GM21717 (cell line): ENCODE measurements around the gene TPST2.

Source experiments
- ATAC-seq: cut with Tn5 transposase; IDR thresholded peaks from one replicate; pipeline ENCODE4 v1.9.1; 2021; ENCODE audit warnings: mild to moderate bottlenecking, moderate library complexity; ENCODE audit not compliant: unreplicated experiment

TPST2 gene

GRCh38 chr22:26612652-26613051 lies 22.7 kb upstream of the TPST2 start:
- ATAC-seq = no peak

GRCh38 chr22:26610996-26611395 lies 21.1 kb upstream of the TPST2 start:
- no peak for ATAC-seq

DNA sequence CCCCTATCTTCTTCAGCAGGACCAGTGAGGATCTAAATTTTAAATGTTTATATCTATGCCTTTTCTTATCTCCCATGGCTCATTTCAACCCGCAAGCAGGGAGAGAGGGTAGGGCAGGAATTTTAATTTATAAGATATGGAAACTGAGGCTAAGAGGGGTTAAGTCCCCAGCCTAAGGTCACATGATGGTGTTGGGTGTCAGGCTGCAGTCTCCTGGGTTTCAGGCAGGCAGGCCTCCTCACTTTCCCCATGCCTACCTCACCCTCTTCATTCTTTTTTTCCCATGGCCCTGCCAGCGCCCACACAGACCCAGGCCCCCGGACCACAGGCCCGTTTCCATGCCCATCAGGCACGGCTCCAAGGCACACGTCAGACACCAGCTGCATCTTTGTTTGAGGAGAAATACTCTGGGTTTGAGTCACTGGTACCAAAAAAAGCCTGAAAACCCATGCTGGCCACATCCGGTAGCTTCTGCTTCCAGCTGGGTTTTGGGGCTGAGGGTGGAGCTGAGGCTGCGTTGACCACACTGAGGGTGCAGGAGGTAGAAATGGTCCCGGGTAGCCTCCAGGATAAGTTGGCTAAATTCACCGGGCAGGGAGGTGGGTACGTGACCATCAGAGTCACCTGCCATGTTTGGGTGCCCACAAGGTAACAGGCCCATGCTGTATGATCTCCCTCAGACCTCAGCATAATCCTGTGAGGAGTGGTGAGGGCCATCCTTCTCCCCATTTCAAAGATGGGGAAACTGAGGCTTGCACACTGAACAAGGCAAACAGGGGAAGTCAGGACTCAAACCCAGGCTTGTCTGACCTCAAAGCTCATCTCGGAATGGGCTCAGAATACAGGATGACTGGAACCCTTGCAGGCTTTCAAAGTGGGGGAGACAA lies 20.4 kb upstream of the TPST2 start:
- ATAC-seq = peak; percentile 67

DNA sequence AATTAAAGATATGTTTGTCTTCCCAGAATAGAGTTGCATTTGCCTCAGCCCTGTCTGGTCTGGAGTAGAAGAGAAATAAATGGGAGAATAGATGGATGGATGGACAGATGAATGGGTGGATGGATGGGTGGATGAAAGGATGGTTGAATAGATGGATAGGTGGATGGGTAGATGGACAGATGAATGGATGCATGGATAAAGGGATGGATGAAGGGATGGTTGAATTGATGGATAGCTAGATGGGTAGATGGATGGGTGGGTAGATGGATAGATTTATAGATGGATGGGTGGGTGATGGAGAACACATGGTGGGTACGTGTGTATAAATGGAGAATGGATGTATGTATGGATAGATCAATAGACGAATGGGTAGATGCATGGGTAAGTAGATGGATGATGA lies 19.4 kb upstream of the TPST2 start:
- ATAC-seq = no peak

DNA sequence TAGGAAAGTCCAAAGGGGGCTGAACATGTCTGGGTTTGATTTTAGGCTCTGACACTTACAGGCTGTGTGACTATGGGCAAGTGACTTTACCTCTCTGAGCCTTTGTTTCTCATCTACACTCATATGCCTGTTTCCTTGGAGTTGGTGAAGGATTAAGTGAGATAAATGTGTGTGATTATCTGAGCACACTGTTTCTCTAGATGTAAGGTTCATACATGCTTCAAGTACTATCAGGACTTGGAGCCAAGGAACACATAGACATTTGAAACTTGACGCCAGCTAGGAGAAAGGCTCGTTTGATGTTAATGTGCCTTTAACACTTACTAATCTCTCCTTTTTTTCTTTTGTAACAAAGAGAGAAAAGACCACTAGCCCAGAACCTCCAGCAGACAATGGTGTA lies 18.2 kb upstream of the TPST2 start:
- no peak for ATAC-seq

GRCh38 chr22:26606611-26607010 lies 16.7 kb upstream of the TPST2 start:
- ATAC-seq = no peak

- ATAC-seq = no peak
Observed at GRCh38 chr22:26604368-26604767, 14.4 kb upstream of the TPST2 start.

DNA sequence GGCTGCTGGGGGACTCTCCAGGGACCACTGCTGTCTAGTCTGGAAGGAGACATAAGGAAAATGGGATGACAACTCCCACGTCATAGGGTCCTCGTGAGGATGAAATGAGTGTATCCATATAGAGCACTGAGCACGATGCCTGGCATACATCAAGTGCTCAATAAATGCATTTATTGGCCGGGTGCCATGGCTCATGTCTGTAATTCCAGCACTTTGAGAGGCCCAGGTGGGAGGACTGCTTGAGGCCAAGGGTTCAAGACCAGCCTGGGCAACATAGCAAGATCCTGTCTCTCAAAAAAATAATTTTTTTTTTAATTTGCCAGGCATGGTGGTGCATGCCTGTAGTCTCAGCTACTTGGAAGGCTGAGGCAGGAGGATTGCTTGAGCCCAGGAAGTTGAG lies 12.2 kb upstream of the TPST2 start:
- no peak for ATAC-seq

- ATAC-seq = no peak
Observed at GRCh38 chr22:26601726-26602125, 11.8 kb upstream of the TPST2 start.

GRCh38 chr22:26599505-26599904 lies 9.6 kb upstream of the TPST2 start:
- no peak for ATAC-seq

DNA sequence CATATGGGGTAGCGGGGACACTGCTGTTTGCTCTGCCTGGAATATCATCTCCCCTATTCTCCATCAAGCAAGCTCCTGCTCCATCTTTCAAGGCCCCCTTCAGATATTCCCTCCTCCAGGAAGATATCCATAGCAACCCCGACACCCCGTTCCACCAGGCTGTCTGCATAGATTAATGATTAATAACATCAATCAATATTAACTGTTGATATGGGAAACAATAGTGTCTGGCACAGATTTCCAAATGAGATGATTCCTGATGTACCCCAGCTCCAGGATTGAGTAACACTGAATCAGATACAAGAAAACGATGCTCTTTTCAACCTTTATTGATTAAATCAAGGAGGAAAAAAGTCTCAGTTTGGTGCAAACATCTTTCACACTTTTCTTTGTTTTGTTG lies 7.5 kb upstream of the TPST2 start:
- ATAC-seq = no peak

DNA sequence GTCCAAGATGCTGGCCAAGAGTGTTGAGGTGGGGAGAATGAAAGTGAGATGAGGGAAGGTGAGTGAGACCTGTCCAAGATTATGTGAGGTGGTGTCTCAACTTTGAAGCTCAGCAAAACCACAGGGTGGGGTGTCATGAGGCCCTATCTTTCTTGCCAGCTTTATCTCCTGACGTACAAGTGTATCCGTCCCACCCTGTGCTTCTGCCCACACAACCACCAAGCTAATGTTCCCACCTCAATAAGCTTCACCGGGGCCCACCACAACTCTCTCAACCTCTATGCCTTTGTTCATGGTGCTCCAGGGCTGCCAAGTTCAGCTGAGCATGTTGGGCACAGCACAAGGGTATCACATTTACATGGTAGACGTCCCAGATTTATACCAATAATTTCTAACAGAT lies 7.1 kb upstream of the TPST2 start:
- ATAC-seq = no peak

GRCh38 chr22:26593763-26594162 lies 3.8 kb upstream of the TPST2 start:
- ATAC-seq = no peak

DNA sequence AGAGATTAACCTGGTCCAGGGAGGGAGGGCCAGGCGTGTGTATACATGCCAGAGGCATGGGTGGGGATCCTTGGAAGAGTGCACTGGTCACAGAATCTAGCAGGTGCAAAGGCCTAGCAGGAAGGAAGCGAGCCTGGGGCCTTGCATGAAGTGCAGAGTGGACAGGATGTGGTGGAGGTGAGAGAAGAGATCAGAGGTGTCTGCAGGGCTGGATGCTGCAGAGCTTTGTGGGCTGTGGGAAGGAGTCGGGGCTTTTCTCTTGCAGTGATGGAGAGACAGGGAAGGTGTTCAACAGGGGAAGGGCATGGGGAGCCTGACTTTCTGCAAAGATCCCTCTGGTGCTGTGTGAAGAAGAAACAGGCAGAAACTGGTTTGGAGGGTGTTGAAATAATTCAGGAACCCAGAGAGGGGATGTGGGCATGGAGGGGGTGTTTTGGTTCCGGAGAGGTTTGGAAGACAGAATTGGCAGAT lies 2.5 kb upstream of the TPST2 start:
- no peak for ATAC-seq

DNA sequence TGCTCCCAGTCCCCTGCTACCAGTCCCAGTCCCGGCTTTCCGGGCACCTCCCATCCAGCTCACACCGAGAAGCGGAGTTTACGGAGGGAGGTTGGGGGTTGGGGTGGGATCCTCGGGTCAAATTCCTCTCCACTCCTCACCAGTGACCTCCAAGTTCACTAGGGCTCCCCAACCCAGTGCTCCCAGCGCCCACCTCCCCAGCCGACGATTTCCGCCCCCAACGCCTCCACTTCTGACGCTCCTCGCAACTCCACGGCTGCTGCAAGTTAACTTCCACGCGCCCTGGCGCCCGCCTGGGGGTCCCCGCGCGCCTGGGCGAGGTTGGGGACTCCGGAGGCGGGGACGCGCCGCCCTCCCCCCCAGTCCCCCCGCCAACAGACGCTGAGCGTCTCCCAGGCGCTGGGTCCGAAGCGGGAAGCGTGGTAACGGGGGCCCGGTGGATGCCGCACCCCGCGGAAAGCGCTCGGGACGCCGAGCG lies 526 bp downstream of the TPST2 start:
- ATAC-seq = peak; percentile 13

GRCh38 chr22:26588729-26589366 lies 1.1 kb downstream of the TPST2 start:
- no peak for ATAC-seq

DNA sequence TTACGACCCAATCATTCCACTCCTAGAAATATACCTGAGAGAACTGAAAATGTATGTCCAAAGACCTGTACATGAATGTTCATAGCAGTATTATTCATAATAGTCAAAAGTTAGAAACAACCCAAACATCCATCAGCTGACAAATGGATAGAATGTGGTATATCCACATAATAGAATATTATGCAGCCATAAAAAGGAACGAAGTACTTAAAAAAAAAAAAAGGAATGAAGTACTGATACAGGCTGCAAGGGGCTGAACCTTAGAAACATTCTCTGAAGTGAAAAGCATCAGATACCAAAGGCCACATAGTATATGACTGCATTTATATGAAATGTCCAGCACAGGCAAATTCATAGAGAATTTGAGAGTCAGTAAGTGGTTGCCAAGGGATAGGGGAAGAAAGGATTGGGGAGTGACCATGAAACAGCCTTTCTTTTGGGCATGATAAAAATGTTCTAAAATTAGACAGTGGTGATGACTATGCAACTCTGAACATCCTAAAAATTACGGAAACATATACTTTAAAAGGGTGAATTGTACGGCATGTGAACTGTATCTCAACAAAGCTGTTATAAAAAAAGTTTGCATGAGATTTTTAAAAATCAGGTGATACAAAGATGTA lies 1.8 kb downstream of the TPST2 start:
- no peak for ATAC-seq

DNA sequence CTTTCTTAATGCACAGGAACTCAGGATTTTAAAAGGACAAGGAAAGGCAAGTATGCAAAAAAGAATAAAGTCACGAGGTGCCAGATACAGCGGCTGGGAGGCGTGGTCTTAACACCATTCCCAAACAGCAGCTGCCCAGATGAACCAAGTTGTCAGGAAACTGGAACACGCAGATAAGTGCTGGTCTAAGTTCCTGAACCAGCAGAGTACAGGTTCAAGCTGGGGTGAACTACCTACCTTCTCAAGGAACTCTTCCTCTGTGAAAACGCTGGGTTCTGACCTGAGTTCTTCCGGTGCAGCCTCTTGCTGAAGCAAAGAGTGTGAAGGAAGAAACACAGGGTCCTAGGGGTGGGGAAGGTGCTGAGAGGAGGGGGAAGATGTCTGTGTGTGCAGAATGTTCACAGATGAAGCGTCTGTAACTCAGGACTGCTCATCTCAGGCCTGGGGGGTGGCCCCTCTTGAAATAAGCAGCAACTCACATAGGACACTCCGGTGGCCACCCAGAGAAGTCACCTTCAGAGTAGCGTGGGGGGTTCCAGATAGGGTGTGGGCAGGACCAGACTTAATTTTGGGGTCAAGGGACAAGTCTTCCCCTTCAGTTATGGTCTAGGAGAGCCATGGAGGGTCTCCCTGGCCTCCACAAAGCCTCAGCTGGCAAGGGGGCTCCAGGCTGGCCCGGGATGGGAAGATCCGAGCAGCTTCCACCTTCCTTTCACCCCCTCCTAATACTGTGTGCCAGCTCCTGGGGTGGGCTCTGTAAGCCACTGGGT lies 3.2 kb downstream of the TPST2 start:
- ATAC-seq = no peak

DNA sequence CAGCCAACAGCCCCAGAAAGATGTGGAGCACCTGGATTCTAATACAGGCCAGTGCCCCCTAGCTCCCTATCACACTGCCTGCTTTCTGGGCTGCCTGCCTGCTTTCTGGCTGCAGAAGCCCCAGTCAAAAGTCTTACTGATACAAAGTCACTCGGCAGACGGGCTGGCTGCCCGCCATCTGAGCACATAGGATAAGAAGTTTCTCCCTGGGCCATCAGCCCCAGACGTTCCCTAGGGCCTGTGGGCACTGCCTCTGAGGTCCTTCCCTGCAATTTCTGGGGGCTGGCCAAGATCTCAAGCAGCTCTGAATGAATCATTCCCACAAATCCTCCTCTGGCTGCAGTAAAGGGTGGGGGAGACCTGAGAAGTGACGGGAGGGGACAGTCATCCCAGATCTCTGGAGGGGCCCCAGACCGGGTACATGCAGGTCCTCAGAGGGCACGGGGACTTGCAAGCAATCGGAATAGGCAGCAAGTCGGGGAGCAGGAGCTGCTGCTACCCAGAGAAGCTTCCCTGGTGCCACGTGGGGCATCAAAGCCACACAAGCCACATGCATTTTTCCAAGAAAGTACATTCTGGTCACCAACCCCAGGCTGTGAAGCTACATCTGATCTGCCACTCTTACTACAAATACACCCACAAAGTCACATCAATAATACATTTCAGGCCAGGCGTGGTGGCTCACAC lies 4.7 kb downstream of the TPST2 start:
- no peak for ATAC-seq

DNA sequence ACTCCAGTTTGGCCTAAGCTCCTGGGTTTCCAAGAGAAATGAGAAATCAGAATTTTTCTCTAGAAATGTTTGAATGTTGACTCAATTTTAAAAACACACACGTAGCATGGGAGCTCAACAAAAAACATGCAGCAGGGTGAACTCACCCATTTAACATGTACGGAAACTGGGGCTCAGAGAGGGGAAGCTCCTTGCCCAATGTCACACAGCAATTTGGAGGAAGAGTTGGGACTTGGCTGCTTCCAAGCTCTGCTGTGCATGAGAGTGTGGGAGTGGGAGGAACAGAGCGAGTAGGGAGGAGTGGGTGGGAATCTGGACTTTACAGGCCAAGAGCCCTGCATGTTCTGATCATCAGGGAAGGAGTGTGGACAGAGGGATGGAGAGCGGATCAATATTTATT lies 5.9 kb downstream of the TPST2 start:
- no peak for ATAC-seq
